ENCODE measurements around the gene PROKR1.
"Not testable (repeated sequence)": the region's sequence is repeated elsewhere in the genome, so short reads cannot be mapped to it uniquely, and the experiment has no call there.

The PROKR1 gene

GRCh38 chr2:68658266-68658665 is 14.9 kb downstream of the PROKR1 start:
- DNase-seq (ENCODE audit: low read depth, low spot score), result no peak

DNA sequence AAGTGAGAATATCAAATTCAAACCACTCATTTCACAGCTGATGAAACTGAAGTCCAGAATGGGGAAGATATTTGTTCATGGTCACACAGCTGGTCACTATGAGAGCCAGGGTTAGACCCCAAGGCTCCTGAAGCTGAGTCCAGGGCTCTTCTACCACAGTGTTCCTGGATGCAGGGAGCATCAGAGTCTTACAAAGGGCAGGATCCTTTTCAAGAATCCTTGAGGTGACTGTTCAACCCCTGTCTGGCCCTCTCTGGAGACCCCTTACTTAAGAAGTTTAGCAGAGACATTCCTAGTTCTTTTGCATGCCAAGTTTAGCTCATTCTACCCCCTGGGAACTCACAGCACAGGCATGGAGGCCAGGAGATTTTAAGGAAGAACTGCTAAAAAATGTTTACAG is 15.7 kb downstream of the PROKR1 start:
- DNase-seq (ENCODE audit: low read depth, low spot score), result no peak

- no peak for DNase-seq (ENCODE audit: low read depth, low spot score)
Observed at GRCh38 chr2:68660658-68661057, 17.3 kb downstream of the PROKR1 start.

GRCh38 chr2:68662466-68662865 is 19.1 kb downstream of the PROKR1 start:
- DNase-seq (ENCODE audit: low read depth, low spot score), result no peak

DNA sequence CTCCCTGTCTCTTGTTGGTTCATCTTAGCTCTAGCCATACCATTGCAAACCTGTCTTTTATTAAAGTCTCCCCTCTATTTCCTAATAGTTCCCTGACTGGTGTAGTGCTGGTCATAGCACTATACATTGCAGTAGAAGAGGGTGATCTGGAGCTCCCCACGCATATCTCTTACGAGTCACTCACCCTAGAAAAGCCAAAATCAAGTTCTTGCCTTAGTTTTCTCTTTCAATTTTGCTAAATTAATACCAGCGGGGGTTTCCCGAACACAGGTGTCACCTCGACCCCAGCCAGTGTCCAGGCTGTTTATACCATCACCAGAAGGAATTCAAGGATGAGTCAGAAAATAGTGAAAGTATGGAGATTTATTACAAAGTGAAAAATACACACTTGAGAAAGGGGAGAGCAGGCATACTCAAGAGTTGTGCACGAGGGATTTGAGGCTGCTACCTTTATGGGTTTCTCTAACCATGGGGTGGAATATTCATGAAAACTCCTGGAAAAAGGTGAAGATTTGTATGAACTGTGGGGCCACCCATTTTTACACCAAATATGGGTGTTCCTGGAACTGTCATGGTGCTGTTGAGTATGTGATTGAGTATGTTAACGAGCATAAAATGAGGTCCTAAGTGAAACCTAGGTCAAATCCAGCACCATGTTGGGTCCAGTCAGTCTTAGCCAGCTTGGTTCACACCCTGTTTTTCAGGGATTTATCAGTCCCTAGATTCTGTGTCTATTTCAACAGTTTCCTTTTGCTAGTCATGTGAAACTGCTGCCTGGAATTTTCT is 20.2 kb downstream of the PROKR1 start:
- DNase-seq (ENCODE audit: low read depth, low spot score), result no peak

DNA sequence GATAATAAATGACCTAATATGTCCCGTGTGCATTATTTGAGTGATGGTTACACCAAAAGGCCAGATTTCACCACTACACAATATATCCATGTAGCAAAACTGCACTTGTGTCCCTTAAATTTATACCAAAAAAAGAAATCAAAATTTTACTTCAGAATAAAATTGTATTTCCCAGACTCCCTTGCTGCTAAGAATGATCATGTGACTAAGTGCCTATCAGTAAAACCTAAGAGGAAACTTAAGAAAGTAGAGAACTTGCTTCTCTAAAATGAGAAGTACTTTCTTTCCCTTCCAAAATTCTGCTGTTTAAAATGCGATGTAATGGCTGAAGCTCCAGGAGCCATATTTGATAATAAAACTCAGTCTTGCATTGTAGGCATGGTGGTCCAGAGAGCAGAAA is 24.0 kb downstream of the PROKR1 start:
- DNase-seq (ENCODE audit: low read depth, low spot score), result no peak

- DNase-seq (ENCODE audit: low read depth, low spot score), result no peak
Observed at GRCh38 chr2:68669651-68670050, 26.3 kb downstream of the PROKR1 start.

GRCh38 chr2:68671961-68672360 is 28.6 kb downstream of the PROKR1 start:
- no peak for DNase-seq (ENCODE audit: low read depth, low spot score)

DNA sequence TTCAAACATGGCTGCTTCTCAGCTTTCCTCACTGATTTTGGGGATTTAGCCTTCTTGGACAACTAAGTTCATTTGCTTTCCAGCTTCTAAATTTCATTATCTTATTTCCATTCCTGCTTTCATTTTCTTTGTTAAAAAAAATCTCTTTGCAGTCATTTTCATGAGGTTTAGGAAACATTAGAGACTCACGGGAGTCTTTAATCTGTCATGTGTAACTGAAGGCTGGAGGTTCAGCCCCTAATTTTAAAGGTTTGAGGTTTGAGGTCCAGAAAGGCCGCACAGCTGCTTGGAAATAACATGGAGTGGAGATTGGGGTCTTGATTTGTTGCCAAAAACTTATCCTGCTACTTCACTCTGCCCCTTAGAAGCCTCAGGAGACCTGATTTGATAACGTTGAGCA is 30.3 kb downstream of the PROKR1 start:
- DNase-seq (ENCODE audit: low read depth, low spot score), result no peak

DNA sequence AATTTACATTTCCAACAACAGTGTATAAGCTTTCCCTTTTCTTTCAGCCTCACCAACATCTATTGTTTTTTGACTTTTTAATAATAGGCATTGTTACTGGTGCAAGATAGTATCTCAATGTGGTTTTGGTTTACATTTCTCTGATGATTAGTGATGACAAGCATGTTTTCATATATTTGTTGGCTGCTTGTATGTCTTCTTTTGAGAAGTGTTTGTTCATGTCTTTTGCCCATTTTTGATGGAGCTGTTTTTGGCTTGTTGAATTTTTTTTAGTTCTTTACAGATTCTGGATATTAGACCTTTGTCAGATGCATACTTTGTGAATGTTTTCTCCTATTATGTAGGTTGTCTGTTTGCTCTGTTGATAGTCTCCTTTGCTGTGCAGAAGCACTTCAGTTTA is 32.1 kb downstream of the PROKR1 start:
- no peak for DNase-seq (ENCODE audit: low read depth, low spot score)

DNA sequence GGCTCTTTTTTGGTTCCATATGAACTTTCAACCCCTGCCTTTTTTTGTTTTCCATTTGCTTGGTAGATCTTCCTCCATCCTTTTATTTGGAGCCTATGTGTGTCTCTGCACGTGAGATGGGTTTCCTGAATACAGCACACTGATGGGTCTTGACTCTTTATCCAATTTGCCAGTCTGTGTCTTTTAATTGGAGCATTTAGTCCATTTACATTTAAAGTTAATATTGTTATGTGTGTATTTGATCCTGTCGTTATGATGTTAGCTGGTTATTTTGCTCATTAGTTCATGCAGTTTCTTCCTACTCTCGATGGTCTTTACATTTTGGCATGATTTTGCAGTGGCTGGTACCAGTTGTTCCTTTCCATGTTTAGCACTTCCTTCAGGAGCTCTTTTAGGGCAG is 34.5 kb downstream of the PROKR1 start:
- not testable (repeated sequence) for DNase-seq (ENCODE audit: low read depth, low spot score)

- not testable (repeated sequence) for DNase-seq (ENCODE audit: low read depth, low spot score)
Observed at GRCh38 chr2:68679166-68679916, 36.0 kb downstream of the PROKR1 start.

DNA sequence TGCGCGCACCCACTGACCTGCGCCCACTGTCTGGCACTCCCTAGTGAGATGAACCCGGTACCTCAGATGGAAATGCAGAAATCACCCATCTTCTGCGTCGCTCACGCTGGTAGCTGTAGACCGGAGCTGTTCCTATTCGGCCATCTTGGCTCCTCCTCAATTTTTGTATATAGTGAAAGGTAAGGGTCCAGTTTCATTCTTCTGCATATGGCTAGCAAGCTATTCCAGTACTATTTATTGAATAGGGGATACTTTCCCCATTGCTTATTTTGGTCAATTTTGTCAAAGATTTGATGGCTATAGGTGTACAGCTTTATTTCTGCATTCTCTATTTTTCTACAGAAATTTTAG is 36.5 kb downstream of the PROKR1 start:
- DNase-seq (ENCODE audit: low read depth, low spot score), result not testable (repeated sequence)

DNA sequence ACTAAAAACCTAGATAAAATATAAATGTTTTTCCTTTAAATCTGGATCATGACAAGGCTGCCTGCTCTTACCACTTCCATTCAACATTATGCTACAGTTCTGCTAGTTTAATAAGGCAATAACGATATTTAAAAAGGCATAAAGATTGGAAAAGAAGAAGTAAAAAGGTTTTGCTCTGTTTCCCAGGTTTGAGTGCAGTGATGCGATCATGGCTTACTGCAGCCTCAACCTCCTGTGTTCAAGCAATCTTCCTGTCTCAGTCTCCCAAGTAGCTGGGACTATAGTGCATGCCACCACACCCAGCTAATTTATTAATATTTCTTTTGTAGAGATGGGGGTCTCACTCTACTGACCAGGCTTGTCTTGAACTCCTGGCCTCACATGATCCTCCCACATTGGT is 40.8 kb downstream of the PROKR1 start:
- DNase-seq (ENCODE audit: low read depth, low spot score), result no peak

DNA sequence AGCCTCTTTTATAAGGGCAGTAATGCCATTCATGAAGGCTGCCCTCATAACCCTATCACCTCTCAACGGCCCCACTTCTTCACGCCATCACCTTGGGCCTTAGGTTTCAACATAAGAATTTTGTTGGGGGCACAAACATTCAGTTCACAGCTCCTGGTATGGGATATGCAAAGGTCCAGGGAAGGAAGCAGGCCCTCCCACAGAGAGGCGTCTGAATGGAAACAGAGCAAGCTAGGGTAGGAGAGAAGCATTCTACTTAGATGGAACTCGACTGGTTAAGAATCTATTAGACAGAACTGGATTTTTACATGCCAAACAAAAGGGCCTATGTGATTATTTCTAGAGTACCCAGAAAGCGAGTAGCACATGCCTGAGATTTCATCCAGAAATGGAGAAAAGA is 42.8 kb downstream of the PROKR1 start:
- no peak for DNase-seq (ENCODE audit: low read depth, low spot score)

GRCh38 chr2:68687018-68687417 is 43.6 kb downstream of the PROKR1 start:
- DNase-seq (ENCODE audit: low read depth, low spot score), result no peak

- no peak for DNase-seq (ENCODE audit: low read depth, low spot score)
Observed at GRCh38 chr2:68689553-68690537, 46.5 kb downstream of the PROKR1 start.

DNA sequence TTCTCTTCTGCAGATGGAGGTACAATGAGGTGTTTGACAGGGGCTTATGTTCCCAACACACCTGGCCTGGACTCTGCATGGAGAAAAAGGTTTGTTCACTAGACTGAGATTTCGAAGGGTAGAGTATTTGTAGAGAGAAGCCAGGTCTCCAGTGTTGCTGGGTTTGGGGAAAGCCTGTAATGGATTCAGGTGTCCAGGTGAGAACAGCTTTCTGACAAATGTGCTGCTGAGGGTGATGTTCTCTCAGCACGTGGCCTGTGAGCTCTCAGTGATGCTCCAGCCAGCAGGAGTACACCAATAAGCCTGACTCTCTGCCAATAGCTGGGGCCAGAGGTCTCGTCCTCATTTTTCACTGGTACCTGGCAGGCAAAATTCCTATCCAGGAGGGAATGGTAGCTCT is 47.5 kb downstream of the PROKR1 start:
- DNase-seq (ENCODE audit: low read depth, low spot score), result no peak

DNA sequence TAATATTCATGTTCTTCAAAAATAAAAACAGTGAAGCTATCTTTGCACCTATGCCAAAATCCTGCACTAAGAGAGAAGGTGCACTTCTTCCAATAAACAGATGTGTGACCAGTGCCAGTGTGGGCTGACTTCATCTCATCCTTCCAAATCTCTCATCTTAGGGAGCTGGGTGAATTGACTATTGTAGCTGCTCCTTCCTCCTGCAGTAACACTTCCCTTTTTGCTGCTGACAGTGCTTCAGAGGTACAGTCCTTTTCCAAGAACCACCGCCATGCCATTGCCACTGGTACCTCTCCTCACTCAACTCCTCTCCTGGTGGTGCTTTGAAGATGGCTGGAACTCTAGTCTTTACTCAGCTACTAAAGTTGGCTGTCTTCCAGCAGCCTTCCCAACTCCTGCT is 49.1 kb downstream of the PROKR1 start:
- no peak for DNase-seq (ENCODE audit: low read depth, low spot score)

- no peak for DNase-seq (ENCODE audit: low read depth, low spot score)
Observed at GRCh38 chr2:68693951-68694350, 50.6 kb downstream of the PROKR1 start.

DNA sequence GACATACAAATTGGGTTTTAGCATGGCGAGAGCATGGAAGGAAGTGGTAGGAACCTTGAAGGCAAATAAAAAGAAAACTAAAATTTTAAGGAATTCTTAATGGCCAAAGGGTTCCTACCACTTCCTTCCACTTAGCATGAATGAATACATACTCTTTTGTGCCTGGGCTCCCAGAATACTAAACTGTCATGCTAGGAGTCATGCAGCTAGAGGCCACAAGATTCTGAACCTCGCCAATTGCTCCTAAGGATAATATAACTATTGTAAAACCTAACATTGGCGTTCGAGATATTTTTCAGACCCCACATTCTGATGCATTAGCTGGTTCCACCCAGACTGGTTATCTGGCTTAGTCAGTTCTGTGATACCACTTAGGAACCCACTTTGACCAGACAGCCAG is 52.6 kb downstream of the PROKR1 start:
- DNase-seq (ENCODE audit: low read depth, low spot score), result no peak

- peak; percentile 59 for DNase-seq (ENCODE audit: low read depth, low spot score)
Observed at GRCh38 chr2:68696554-68696953, 53.2 kb downstream of the PROKR1 start.
